Small intestine (tissue), 7 donors: ENCODE data around the gene ISM1. TPM values are rescaled to one million over a fixed set of nuclear protein-coding genes. Genes with fewer than 3 reads are reported as not detected.

Experiments used
- DNase-seq, 2 donors: peaks; one replicate each; pipeline versions ENCODE4 v3.0.0 to v3.0.0-alpha.2; 2013
- FAIRE-seq: peaks from 2 replicates; lab custom pipeline; 2012; peaks lifted over from hg19 to GRCh38; lab: Jason Lieb, UNC
- H3K27ac ChIP-seq, 3 donors: one replicate each; pipeline ENCODE4 v1.5.1; 2013; ENCODE audit warnings: low read length in 2 of 3, mild to moderate bottlenecking in 2 of 3, control low read depth in 1 of 3, inconsistent platforms in 1 of 3, low read depth in 1 of 3, moderate library complexity in 1 of 3
- H3K27me3 ChIP-seq, 3 donors: one replicate each; pipeline ENCODE4 v1.6.1; 2013; ENCODE audit warnings: low read length in 3 of 3, inconsistent platforms in 1 of 3; ENCODE audit not compliant: control insufficient read depth in 3 of 3, insufficient read depth in 3 of 3
- H3K36me3 ChIP-seq, 3 donors: one replicate each; pipeline ENCODE4 v1.6.1; 2013; ENCODE audit warnings: low read length in 3 of 3, inconsistent platforms in 1 of 3, low read depth in 1 of 3, mild to moderate bottlenecking in 1 of 3, moderate library complexity in 1 of 3; ENCODE audit not compliant: control insufficient read depth in 3 of 3, insufficient read depth in 2 of 3
- H3K4me1 ChIP-seq, 3 donors: one replicate each; pipeline ENCODE4 v1.6.1; 2013; ENCODE audit warnings: low read length in 2 of 3, inconsistent platforms in 1 of 3, low read depth in 1 of 3, mild to moderate bottlenecking in 1 of 3, moderate library complexity in 1 of 3; ENCODE audit not compliant: control insufficient read depth in 3 of 3, insufficient read depth in 2 of 3
- H3K4me3 ChIP-seq, 3 donors: one replicate each; pipeline ENCODE4 v1.5.1; 2013; ENCODE audit warnings: low read length in 3 of 3, control low read depth in 1 of 3, inconsistent platforms in 1 of 3, low read depth in 1 of 3, mild to moderate bottlenecking in 1 of 3, moderate library complexity in 1 of 3
- H3K9me3 ChIP-seq, 2 donors: one replicate each; pipeline ENCODE4 v1.6.1; 2013; ENCODE audit warnings: low read depth in 1 of 2, low read length in 1 of 2; ENCODE audit not compliant: control insufficient read depth in 2 of 2, insufficient read depth in 1 of 2
- WGBS, 3 donors: extraction: QIAGEN DNeasy Blood & Tissue Kit; methylation state at CpG; one replicate each; pipeline ENCODE4 v1.1.7; 2013; 5-methylcytosine and 5-hydroxymethylcytosine counted together
- polyA plus RNA-seq, 4 donors: library from polyadenylated mRNA; stranded (reverse) in 3 of 4; unstranded in 1 of 4; fragments of 200-250 nt in 3 of 4; fragments of 120-200 nt in 1 of 4; gene quantifications; one replicate each; pipeline versions ENCODE4 v1.2.1 to v1.2.3, GENCODE V29; 2013
- donor health status: healthy with polysubstance abuse.
- donor health status: control.
- donor health status: control.
- donor health status: Bipolar disorder and iron deficiency.
- donor health status: healthy.

ISM1 gene
- polyA plus RNA-seq, 4 donors, result 0.45 to 0.62 TPM; not detected in 2

- WGBS, 3 donors, result 78 to 82% (median 80%) methylated on average over 2 of the region's 2 CpGs
- H3K4me1 ChIP-seq, result no peaks in the 10 kb centered on the region
- DNase-seq, result no peak
Observed at GRCh38 chr20:13238001-13238653, 17.1 kb downstream of the ISM1 start.

GRCh38 chr20:13243826-13244376 is 22.8 kb downstream of the ISM1 start:
- 81 to 89% (median 82%) methylated on average over 2 of the region's 2 CpGs for WGBS, 3 donors
- no peaks in the 10 kb centered on the region for H3K4me1 ChIP-seq

More at GRCh38 chr20:13238001-13238653, 17.1 kb downstream of the ISM1 start:
- no peaks in the 10 kb centered on the region for H3K9me3 ChIP-seq
- H3K27ac ChIP-seq, result no peak overlapping the region
- FAIRE-seq, result no peak
- H3K4me3 ChIP-seq, result no peak overlapping the region
- H3K36me3 ChIP-seq, result no peaks in the 10 kb centered on the region
- H3K27me3 ChIP-seq, result peaks cover 0 to 2% (median 0%) of the 10 kb centered on the region in 3 donors

GRCh38 chr20:13245250-13245723 is 24.2 kb downstream of the ISM1 start:
- no peaks in the 10 kb centered on the region for H3K4me1 ChIP-seq
- peaks cover 0 to 2% (median 0%) of the 10 kb centered on the region in 3 donors for H3K27me3 ChIP-seq
- H3K4me3 ChIP-seq, result no peak overlapping the region
- H3K9me3 ChIP-seq, result no peaks in the 10 kb centered on the region
- no peaks in the 10 kb centered on the region for H3K36me3 ChIP-seq
- no peak for DNase-seq
- FAIRE-seq, result no peak
- WGBS, 3 donors, result 54 to 78% (median 71%) methylated on average over 2 of the region's 2 CpGs
- no peak overlapping the region for H3K27ac ChIP-seq

More at GRCh38 chr20:13243826-13244376, 22.8 kb downstream of the ISM1 start:
- Histone ChIP-seq H3K27me3 (peaks cover 0 to 2% (median 0%) of the 10 kb centered on the region in 3 donors), H3K4me3 (no peak overlapping the region), H3K27ac (no peak overlapping the region), H3K36me3 (no peaks in the 10 kb centered on the region), H3K9me3 (no peaks in the 10 kb centered on the region)
- DNase-seq (no peak), FAIRE-seq (no peak)

- H3K27ac ChIP-seq, result no peak overlapping the region
- H3K27me3 ChIP-seq, result no peaks in the 10 kb centered on the region
- H3K4me1 ChIP-seq, result no peaks in the 10 kb centered on the region
- H3K4me3 ChIP-seq, result no peak overlapping the region
- FAIRE-seq, result no peak
- no peaks in the 10 kb centered on the region for H3K36me3 ChIP-seq
- H3K9me3 ChIP-seq, result no peaks in the 10 kb centered on the region
- WGBS, 3 donors, result 63 to 68% (median 67%) methylated on average over 13 of the region's 13 CpGs
- DNase-seq, result no peak
Observed at GRCh38 chr20:13249118-13249797, 28.2 kb downstream of the ISM1 start.

- FAIRE-seq (no peak), DNase-seq (no peak)
- WGBS, 3 donors, result 65 to 90% (median 70%) methylated on average over 4 of the region's 4 CpGs
- Histone ChIP-seq H3K36me3 (no peaks in the 10 kb centered on the region), H3K9me3 (no peaks in the 10 kb centered on the region), H3K4me3 (no peak overlapping the region), H3K27ac (no peak overlapping the region), H3K27me3 (no peaks in the 10 kb centered on the region), H3K4me1 (no peaks in the 10 kb centered on the region)
Observed at GRCh38 chr20:13249798-13250170, 28.7 kb downstream of the ISM1 start.

- Histone ChIP-seq H3K36me3 (no peaks in the 10 kb centered on the region), H3K27ac (no peak overlapping the region), H3K4me1 (no peaks in the 10 kb centered on the region), H3K27me3 (no peaks in the 10 kb centered on the region), H3K4me3 (no peak overlapping the region), H3K9me3 (no peaks in the 10 kb centered on the region)
- DNase-seq (no peak), FAIRE-seq (no peak)
- 84 to 87% (median 86%) methylated on average over 6 of the region's 6 CpGs for WGBS, 3 donors
Observed at GRCh38 chr20:13250251-13250650, 29.2 kb downstream of the ISM1 start.

- FAIRE-seq, result no peak
- DNase-seq, result no peak
- Histone ChIP-seq H3K4me1 (no peaks in the 10 kb centered on the region), H3K9me3 (no peaks in the 10 kb centered on the region), H3K27me3 (no peaks in the 10 kb centered on the region), H3K36me3 (no peaks in the 10 kb centered on the region), H3K27ac (no peak overlapping the region), H3K4me3 (no peak overlapping the region)
- WGBS, 3 donors, result 84 to 90% (median 88%) methylated on average over 8 of the region's 8 CpGs
Observed at GRCh38 chr20:13251106-13251903, 30.2 kb downstream of the ISM1 start.

- Histone ChIP-seq H3K4me3 (no peak overlapping the region), H3K4me1 (no peaks in the 10 kb centered on the region), H3K27ac (no peak overlapping the region), H3K9me3 (no peaks in the 10 kb centered on the region), H3K36me3 (no peaks in the 10 kb centered on the region), H3K27me3 (no peaks in the 10 kb centered on the region)
- FAIRE-seq (no peak), DNase-seq (no peak)
- WGBS, 3 donors, result 62 to 67% (median 64%) methylated on average over 2 of the region's 2 CpGs
Observed at GRCh38 chr20:13251904-13252297, 30.8 kb downstream of the ISM1 start.
